Stomach (tissue), 4 donors: ENCODE data around the gene SRCIN1.

Source experiments
- CTCF ChIP-seq, 7 experiments: fragments of 450-650 bp in 4 of 7; fragments of 200-600 bp in 3 of 7; sonication (generic) in 3 of 7; IDR thresholded peaks; one replicate each; pipeline ENCODE4 v1.5.1; 2016 to 2019; ENCODE audit warnings: antibody characterized with exemption in 7 of 7, control low read depth in 2 of 7, mild to moderate bottlenecking in 1 of 7
- EP300 ChIP-seq: sonication (generic); formaldehyde crosslinking; IDR thresholded peaks from one replicate; pipeline ENCODE4 v1.6.1; 2017; ENCODE audit warnings: antibody characterized with exemption
- POLR2A ChIP-seq, 4 donors: fragments of 450-650 bp; IDR thresholded peaks; one replicate each; pipeline ENCODE4 v1.6.1; 2016; ENCODE audit warnings: antibody characterized with exemption in 4 of 4, control low read depth in 2 of 4, mild to moderate bottlenecking in 1 of 4, moderate library complexity in 1 of 4
- POLR2AphosphoS5 ChIP-seq, 3 donors: sonication (generic); formaldehyde crosslinking; IDR thresholded peaks; one replicate each; pipeline ENCODE4 v1.6.1; 2016; ENCODE audit warnings: antibody characterized with exemption in 3 of 3

GRCh38 chr17:38504216-38504615 lies 101.5 kb downstream of the SRCIN1 start:
- no peak for TF ChIP-seq CTCF (IDR thresholded peaks at IDR 0.05)
- no peak for TF ChIP-seq POLR2A (IDR thresholded peaks at IDR 0.05)
- TF ChIP-seq POLR2AphosphoS5 (IDR thresholded peaks at IDR 0.05): no peak
- TF ChIP-seq EP300: no peak
